OCI-LY1 (cell line): Measurements from ENCODE around the gene EIF3L.

ENCODE experiments used
- H2AFZ ChIP-seq: fragments of 200-600 bp; sonication (generic), shearing (Covaris generic); 2 replicates; pipeline ENCODE4 v1.6.0; 2014; ENCODE audit warnings: antibody characterized with exemption, mild to moderate bottlenecking, low read length
- H3F3A ChIP-seq: fragments of 200-600 bp; sonication (generic), shearing (Covaris generic); 2 replicates; pipeline ENCODE4 v1.6.0; 2014; ENCODE audit warnings: mild to moderate bottlenecking, antibody characterized with exemption, low read length, moderate library complexity; ENCODE audit not compliant: insufficient read depth
- H3K27ac ChIP-seq: fragments of 200-600 bp; sonication (generic); 2 replicates; pipeline ENCODE4 v1.5.1; 2014; ENCODE audit warnings: low read length, mixed run types, mild to moderate bottlenecking, low read depth; ENCODE audit not compliant: poor library complexity, severe bottlenecking
- H3K27me3 ChIP-seq: fragments of 200-600 bp; sonication (generic); 2 replicates; pipeline ENCODE4 v1.6.0; 2014; ENCODE audit warnings: antibody characterized with exemption, mild to moderate bottlenecking, low read length, moderate library complexity; ENCODE audit not compliant: insufficient read depth
- H3K36me3 ChIP-seq: fragments of 200-600 bp; sonication (generic); 2 replicates; pipeline ENCODE4 v1.6.1; 2014; ENCODE audit warnings: mild to moderate bottlenecking, antibody characterized with exemption, low read length, moderate library complexity, mixed read lengths; ENCODE audit not compliant: insufficient read depth
- H3K4me1 ChIP-seq: fragments of 200-600 bp; sonication (generic); 2 replicates; pipeline ENCODE4 v1.5.1; 2014; ENCODE audit warnings: mild to moderate bottlenecking, low read length, moderate library complexity; ENCODE audit not compliant: insufficient read depth, severe bottlenecking
- H3K4me2 ChIP-seq: fragments of 200-600 bp; sonication (generic), shearing (Covaris generic); 2 replicates; pipeline ENCODE4 v1.6.1; 2014; ENCODE audit warnings: low read length
- H3K4me3 ChIP-seq: fragments of 200-600 bp; sonication (generic); 2 replicates; pipeline ENCODE4 v1.5.1; 2014; ENCODE audit warnings: low read length, low read depth, mild to moderate bottlenecking, mixed read lengths; ENCODE audit not compliant: poor library complexity, severe bottlenecking
- H3K79me2 ChIP-seq: fragments of 200-600 bp; shearing (Covaris generic); 2 replicates; pipeline ENCODE4 v1.6.1; 2016; ENCODE audit warnings: mixed run types, low read length, mixed read lengths; ENCODE audit not compliant: insufficient read depth
- H3K9ac ChIP-seq: fragments of 200-600 bp; sonication (generic), shearing (Covaris generic); 2 replicates; pipeline ENCODE4 v1.6.1; 2014; ENCODE audit warnings: mild to moderate bottlenecking, low read length, mixed read lengths
- H3K9me2 ChIP-seq: fragments of 200-600 bp; sonication (generic), shearing (Covaris generic); 2 replicates; pipeline ENCODE4 v1.6.1; 2014; ENCODE audit warnings: low read depth, mild to moderate bottlenecking, low read length, mixed read lengths
- H3K9me3 ChIP-seq: fragments of 200-600 bp; shearing (Covaris generic); 2 replicates; pipeline ENCODE4 v1.6.1; 2014; ENCODE audit warnings: low read length, mixed read lengths
- H4K20me1 ChIP-seq: fragments of 200-600 bp; sonication (generic), shearing (Covaris generic); 2 replicates; pipeline ENCODE4 v1.6.0; 2016; ENCODE audit warnings: mild to moderate bottlenecking, low read length; ENCODE audit not compliant: insufficient read depth
- CTCF ChIP-seq: fragments of 200-600 bp; sonication (generic), shearing (Covaris generic); IDR thresholded peaks from 2 replicates; pipeline ENCODE4 v1.5.1; 2017; ENCODE audit warnings: mild to moderate bottlenecking, antibody characterized with exemption, low read length, moderate library complexity, mixed read lengths
- EZH2 ChIP-seq: fragments of 200-600 bp; sonication (generic), shearing (Covaris generic); IDR thresholded peaks from 2 replicates; pipeline ENCODE4 v1.8.0; 2017; ENCODE audit warnings: borderline replicate concordance, mixed run types, mild to moderate bottlenecking, antibody characterized with exemption, low read length, moderate library complexity, mixed read lengths

The EIF3L gene

DNA sequence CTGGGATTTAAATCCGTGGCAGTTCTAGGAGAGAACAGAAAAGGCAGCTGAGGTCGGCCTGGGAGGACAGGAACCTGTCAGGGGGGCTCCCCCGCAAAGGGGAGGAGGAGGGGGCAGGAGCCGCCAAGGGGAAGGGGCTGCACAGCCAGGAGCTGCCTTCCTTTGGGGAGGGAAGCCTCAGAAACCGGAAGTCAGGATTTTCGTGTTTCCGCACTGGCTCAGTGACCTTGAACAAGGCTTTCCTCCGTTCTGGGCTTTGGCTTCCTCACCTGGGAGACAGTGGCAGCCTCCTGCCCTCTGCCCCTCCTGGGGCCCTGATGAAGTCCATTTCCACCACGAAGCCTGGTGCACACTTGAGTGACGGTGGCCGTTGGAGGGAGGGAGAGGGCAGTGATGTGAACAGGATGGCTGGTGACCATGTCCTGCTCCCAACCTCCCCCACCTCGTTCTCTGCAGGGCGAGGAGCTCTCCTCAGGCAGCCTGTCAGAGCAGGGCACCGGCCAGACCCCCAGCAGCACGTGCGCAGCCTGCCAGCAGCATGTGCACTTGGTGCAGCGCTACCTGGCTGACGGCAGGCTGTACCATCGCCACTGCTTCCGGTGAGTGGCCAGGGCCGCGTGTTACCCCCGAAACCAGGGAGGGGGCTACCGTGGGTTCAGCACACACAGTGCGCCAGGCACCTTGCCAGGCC lies 69.5 kb downstream of the EIF3L start:
- H3K4me2 ChIP-seq, result no peak overlapping the region; the same call in 1 of the 2 replicates
- peak overlapping the region; percentile 21; the same call in 1 of the 2 replicates for H3K9ac ChIP-seq
- H3K27me3 ChIP-seq, result no peaks in the 10 kb centered on the region
- H4K20me1 ChIP-seq, result no peaks in the 10 kb centered on the region
- no peaks in the 10 kb centered on the region; the same call in 1 of the 2 replicates for H3F3A ChIP-seq
- peaks cover 1% of the 10 kb centered on the region; the same call in 1 of the 2 replicates for H3K36me3 ChIP-seq
- peak overlapping the region; percentile 67 for H3K27ac ChIP-seq
- H3K9me2 ChIP-seq, result no peaks in the 10 kb centered on the region
- peaks cover 16% of the 10 kb centered on the region for H3K4me1 ChIP-seq
- H2AFZ ChIP-seq, result no peak overlapping the region
- no peak overlapping the region for H3K4me3 ChIP-seq
- no peaks in the 10 kb centered on the region for H3K79me2 ChIP-seq
- TF ChIP-seq CTCF (no peak), EZH2 (no peak)
- H3K9me3 ChIP-seq, result no peaks in the 10 kb centered on the region

GRCh38 chr22:37920126-37920525 lies 70.9 kb downstream of the EIF3L start:
- H3F3A ChIP-seq, result no peaks in the 10 kb centered on the region; the same call in 1 of the 2 replicates
- H3K4me3 ChIP-seq, result no peak overlapping the region
- peaks cover 3% of the 10 kb centered on the region; the same call in 1 of the 2 replicates for H3K36me3 ChIP-seq
- H3K9ac ChIP-seq, result no peak overlapping the region
- peaks cover 16% of the 10 kb centered on the region for H3K4me1 ChIP-seq
- no peaks in the 10 kb centered on the region for H4K20me1 ChIP-seq
- TF ChIP-seq EZH2 (no peak), CTCF (no peak)
- H3K27ac ChIP-seq, result no peak overlapping the region
- no peaks in the 10 kb centered on the region for H3K9me2 ChIP-seq
- no peaks in the 10 kb centered on the region for H3K79me2 ChIP-seq
- H2AFZ ChIP-seq, result no peak overlapping the region
- no peaks in the 10 kb centered on the region for H3K9me3 ChIP-seq
- H3K27me3 ChIP-seq, result no peaks in the 10 kb centered on the region
- H3K4me2 ChIP-seq, result no peak overlapping the region

DNA sequence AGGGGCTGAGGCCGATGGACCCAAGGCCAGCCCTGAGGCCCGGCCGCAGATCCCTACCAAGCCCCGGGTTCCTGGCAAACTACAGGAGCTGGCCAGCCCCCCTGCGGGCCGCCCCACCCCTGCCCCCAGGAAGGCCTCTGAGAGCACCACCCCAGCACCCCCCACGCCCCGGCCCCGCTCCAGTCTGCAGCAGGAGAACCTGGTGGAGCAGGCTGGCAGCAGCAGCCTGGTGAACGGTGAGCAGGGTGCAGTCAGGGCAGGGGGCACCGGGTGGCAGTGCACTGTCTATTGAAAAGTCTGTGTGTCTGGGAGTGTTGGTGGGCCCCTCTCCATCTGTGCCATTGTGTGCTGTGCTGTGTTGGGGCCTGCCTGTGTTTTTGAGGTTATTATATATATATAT lies 73.0 kb downstream of the EIF3L start:
- Histone ChIP-seq H2AFZ (no peak overlapping the region), H3F3A (no peaks in the 10 kb centered on the region), H3K36me3 (peaks cover 20% of the 10 kb centered on the region; the same call in 1 of the 2 replicates), H3K4me3 (no peak overlapping the region), H3K9me3 (no peaks in the 10 kb centered on the region), H3K27me3 (no peaks in the 10 kb centered on the region), H3K27ac (no peak overlapping the region), H3K4me2 (no peak overlapping the region), H4K20me1 (no peaks in the 10 kb centered on the region), H3K9ac (no peak overlapping the region), H3K79me2 (no peaks in the 10 kb centered on the region), H3K9me2 (no peaks in the 10 kb centered on the region), H3K4me1 (peaks cover 16% of the 10 kb centered on the region)
- no peak for TF ChIP-seq EZH2
- no peak for TF ChIP-seq CTCF
